ENCODE data around the gene NCOA1.

NCOA1 gene

DNA sequence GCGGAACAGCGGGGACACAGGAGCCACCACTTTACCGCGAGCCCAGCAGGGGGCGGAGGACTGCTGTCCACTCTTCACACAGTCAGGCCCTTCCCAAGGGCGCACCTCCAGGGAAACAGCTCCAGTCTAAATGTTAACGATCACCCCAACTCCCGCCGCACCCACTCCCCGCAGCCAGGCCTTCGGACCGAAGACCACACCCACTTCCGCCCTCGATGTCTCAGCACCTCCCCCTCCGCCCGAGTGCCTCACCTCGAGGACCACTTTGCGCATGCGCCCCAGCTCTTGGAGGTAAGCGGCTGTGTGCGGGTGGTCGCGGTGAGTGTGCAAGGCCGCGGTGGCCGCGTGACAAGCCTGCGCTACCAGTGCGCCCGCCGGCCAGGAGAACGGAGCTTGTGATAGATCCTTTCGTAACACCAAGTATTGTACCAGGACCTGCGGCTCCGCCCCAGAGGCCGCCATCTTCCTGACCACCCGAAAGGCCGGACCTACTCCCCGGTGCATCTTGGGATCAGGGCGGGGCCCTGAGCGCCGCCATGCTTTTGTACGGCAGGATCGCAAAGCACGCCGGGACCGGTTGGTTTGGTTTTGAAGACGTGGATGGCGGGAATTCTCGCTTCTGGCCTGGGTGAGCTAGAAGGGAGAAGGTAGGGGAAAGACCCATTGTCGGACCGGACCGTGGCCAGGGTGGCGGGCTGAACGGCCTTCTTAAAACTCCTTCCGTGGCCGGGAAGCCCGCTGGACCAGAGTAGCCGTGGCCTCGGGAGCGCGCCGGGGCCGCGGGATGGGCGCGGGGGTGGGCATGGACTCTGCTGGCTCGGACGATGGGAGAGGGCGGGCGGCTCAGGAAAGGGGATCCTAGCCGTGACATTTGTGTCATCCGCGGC, 302.1 kb downstream of the NCOA1 start, which contains the start of the genes CENPO and PTRHD1 (continued):
- TF ChIP-seq, protein P1, sequence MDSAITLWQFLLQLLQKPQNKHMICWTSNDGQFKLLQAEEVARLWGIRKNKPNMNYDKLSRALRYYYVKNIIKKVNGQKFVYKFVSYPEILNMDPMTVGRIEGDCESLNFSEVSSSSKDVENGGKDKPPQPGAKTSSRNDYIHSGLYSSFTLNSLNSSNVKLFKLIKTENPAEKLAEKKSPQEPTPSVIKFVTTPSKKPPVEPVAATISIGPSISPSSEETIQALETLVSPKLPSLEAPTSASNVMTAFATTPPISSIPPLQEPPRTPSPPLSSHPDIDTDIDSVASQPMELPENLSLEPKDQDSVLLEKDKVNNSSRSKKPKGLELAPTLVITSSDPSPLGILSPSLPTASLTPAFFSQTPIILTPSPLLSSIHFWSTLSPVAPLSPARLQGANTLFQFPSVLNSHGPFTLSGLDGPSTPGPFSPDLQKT (IDR thresholded peaks at IDR 0.05; ENCODE audit: borderline replicate concordance, low read depth, low read length) = no peak
- TF ChIP-seq ZNF274 (IDR thresholded peaks at IDR 0.05; ENCODE audit: low read length) = no peak
- no peak for TF ChIP-seq ZNF274 (tag by site-specific recombination; IDR thresholded peaks at IDR 0.05; ENCODE audit: borderline replicate concordance)
- TF ChIP-seq, protein P2, sequence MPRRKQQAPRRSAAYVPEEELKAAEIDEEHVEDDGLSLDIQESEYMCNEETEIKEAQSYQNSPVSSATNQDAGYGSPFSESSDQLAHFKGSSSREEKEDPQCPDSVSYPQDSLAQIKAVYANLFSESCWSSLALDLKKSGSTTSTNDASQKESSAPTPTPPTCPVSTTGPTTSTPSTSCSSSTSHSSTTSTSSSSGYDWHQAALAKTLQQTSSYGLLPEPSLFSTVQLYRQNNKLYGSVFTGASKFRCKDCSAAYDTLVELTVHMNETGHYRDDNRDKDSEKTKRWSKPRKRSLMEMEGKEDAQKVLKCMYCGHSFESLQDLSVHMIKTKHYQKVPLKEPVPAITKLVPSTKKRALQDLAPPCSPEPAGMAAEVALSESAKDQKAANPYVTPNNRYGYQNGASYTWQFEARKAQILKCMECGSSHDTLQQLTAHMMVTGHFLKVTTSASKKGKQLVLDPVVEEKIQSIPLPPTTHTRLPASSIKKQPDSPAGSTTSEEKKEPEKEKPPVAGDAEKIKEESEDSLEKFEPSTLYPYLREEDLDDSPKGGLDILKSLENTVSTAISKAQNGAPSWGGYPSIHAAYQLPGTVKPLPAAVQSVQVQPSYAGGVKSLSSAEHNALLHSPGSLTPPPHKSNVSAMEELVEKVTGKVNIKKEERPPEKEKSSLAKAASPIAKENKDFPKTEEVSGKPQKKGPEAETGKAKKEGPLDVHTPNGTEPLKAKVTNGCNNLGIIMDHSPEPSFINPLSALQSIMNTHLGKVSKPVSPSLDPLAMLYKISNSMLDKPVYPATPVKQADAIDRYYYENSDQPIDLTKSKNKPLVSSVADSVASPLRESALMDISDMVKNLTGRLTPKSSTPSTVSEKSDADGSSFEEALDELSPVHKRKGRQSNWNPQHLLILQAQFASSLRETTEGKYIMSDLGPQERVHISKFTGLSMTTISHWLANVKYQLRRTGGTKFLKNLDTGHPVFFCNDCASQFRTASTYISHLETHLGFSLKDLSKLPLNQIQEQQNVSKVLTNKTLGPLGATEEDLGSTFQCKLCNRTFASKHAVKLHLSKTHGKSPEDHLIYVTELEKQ (tag by site-specific recombination; IDR thresholded peaks at IDR 0.05; ENCODE audit: borderline replicate concordance) = no peak
- no peak for TF ChIP-seq ZNF239 (tag by site-specific recombination; IDR thresholded peaks at IDR 0.05)
- no peak for TF ChIP-seq ZNF514 (tag by site-specific recombination; IDR thresholded peaks at IDR 0.05)
- no peak for TF ChIP-seq ZNF571 (tag by site-specific recombination; IDR thresholded peaks at IDR 0.05)
- TF ChIP-seq, protein P3, sequence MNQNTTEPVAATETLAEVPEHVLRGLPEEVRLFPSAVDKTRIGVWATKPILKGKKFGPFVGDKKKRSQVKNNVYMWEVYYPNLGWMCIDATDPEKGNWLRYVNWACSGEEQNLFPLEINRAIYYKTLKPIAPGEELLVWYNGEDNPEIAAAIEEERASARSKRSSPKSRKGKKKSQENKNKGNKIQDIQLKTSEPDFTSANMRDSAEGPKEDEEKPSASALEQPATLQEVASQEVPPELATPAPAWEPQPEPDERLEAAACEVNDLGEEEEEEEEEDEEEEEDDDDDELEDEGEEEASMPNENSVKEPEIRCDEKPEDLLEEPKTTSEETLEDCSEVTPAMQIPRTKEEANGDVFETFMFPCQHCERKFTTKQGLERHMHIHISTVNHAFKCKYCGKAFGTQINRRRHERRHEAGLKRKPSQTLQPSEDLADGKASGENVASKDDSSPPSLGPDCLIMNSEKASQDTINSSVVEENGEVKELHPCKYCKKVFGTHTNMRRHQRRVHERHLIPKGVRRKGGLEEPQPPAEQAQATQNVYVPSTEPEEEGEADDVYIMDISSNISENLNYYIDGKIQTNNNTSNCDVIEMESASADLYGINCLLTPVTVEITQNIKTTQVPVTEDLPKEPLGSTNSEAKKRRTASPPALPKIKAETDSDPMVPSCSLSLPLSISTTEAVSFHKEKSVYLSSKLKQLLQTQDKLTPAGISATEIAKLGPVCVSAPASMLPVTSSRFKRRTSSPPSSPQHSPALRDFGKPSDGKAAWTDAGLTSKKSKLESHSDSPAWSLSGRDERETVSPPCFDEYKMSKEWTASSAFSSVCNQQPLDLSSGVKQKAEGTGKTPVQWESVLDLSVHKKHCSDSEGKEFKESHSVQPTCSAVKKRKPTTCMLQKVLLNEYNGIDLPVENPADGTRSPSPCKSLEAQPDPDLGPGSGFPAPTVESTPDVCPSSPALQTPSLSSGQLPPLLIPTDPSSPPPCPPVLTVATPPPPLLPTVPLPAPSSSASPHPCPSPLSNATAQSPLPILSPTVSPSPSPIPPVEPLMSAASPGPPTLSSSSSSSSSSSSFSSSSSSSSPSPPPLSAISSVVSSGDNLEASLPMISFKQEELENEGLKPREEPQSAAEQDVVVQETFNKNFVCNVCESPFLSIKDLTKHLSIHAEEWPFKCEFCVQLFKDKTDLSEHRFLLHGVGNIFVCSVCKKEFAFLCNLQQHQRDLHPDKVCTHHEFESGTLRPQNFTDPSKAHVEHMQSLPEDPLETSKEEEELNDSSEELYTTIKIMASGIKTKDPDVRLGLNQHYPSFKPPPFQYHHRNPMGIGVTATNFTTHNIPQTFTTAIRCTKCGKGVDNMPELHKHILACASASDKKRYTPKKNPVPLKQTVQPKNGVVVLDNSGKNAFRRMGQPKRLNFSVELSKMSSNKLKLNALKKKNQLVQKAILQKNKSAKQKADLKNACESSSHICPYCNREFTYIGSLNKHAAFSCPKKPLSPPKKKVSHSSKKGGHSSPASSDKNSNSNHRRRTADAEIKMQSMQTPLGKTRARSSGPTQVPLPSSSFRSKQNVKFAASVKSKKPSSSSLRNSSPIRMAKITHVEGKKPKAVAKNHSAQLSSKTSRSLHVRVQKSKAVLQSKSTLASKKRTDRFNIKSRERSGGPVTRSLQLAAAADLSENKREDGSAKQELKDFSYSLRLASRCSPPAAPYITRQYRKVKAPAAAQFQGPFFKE (tag by site-specific recombination; IDR thresholded peaks at IDR 0.05; ENCODE audit: borderline replicate concordance) = no peak
- TF ChIP-seq ZNF600 (tag by site-specific recombination; IDR thresholded peaks at IDR 0.05) = no peak; the same call in 1 of the 2 replicates
- TF ChIP-seq ZFP37 (tag by site-specific recombination; IDR thresholded peaks at IDR 0.05) = 0 out of 2 replicates have a peak, but pooled peaks have one; percentile 41
- TF ChIP-seq SETDB1 (IDR thresholded peaks at IDR 0.05; ENCODE audit: insufficient read length, low read length) = no peak
- no peak for TF ChIP-seq ZNF626 (tag by site-specific recombination; IDR thresholded peaks at IDR 0.05)
- TF ChIP-seq, protein P4, sequence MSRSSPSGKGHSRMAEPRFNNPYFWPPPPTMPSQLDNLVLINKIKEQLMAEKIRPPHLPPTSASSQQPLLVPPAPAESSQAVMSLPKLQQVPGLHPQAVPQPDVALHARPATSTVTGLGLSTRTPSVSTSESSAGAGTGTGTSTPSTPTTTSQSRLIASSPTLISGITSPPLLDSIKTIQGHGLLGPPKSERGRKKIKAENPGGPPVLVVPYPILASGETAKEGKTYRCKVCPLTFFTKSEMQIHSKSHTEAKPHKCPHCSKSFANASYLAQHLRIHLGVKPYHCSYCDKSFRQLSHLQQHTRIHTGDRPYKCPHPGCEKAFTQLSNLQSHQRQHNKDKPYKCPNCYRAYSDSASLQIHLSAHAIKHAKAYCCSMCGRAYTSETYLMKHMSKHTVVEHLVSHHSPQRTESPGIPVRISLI (tag by site-specific recombination; IDR thresholded peaks at IDR 0.05) = no peak
- peak; percentile 88 for TF ChIP-seq KLF8 (tag by site-specific recombination; IDR thresholded peaks at IDR 0.05)
- TF ChIP-seq PRDM1 (tag by site-specific recombination; IDR thresholded peaks at IDR 0.05) = no peak
- TF ChIP-seq ZNF510 (tag by site-specific recombination; IDR thresholded peaks at IDR 0.05; ENCODE audit: insufficient replicate concordance) = no peak
- TF ChIP-seq SP7 (tag by site-specific recombination; IDR thresholded peaks at IDR 0.05) = peak; percentile 61
- no peak for TF ChIP-seq ZNF169 (tag by site-specific recombination; IDR thresholded peaks at IDR 0.05)
- TF ChIP-seq ZNF175 (tag by site-specific recombination; IDR thresholded peaks at IDR 0.05) = no peak
- no peak for TF ChIP-seq ZBTB7A (tag by site-specific recombination; IDR thresholded peaks at IDR 0.05; ENCODE audit: low read depth)
- TF ChIP-seq ZBTB21 (tag by site-specific recombination; IDR thresholded peaks at IDR 0.05) = no peak
- peak; percentile 22 for TF ChIP-seq ZSCAN30 (tag by site-specific recombination; IDR thresholded peaks at IDR 0.05)
- peak; percentile 95 for TF ChIP-seq ZNF335 (tag by site-specific recombination; conservative IDR thresholded peaks at IDR 0.05)
- TF ChIP-seq GFI1B (tag by site-specific recombination; IDR thresholded peaks at IDR 0.05) = no peak
- no peak for TF ChIP-seq ZNF530 (tag by site-specific recombination; IDR thresholded peaks at IDR 0.05; ENCODE audit: low read depth)
- no peak for TF ChIP-seq SCRT1 (tag by site-specific recombination; IDR thresholded peaks at IDR 0.05; ENCODE audit: borderline replicate concordance)
- no peak for TF ChIP-seq ZNF223 (tag by site-specific recombination; IDR thresholded peaks at IDR 0.05)
- no peak for TF ChIP-seq ZNF791 (tag by site-specific recombination; IDR thresholded peaks at IDR 0.05)
